ENCODE data around the gene NUBP2.

Gene NUBP2

GRCh38 chr16:1809281-1809801 lies 26.6 kb downstream of the NUBP2 start:
- no peak for DNase-seq (ENCODE audit: low read depth)

- no peak for DNase-seq (ENCODE audit: low read depth)
Observed at GRCh38 chr16:1810106-1810505, 27.3 kb downstream of the NUBP2 start.

DNA sequence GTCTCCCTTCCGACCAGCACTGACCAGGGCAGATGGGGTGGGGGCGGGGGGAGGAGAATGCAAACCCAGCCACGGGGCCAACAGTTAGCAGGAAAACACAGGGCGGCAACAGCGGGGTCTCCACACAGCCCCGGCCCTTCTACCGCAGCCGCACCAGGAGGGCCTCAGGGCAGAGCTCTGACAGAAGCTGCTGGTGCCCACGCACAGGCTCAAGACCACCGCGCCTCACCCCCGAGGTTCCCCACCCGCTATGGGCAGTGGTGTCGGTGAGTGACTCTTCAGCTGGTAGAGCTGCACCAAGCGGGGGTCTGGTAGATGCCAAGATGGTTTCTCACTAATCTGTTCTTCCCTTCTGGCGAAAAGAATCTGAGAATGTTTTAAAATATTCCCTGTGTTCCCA lies 27.8 kb downstream of the NUBP2 start:
- DNase-seq (ENCODE audit: low read depth) = no peak

DNA sequence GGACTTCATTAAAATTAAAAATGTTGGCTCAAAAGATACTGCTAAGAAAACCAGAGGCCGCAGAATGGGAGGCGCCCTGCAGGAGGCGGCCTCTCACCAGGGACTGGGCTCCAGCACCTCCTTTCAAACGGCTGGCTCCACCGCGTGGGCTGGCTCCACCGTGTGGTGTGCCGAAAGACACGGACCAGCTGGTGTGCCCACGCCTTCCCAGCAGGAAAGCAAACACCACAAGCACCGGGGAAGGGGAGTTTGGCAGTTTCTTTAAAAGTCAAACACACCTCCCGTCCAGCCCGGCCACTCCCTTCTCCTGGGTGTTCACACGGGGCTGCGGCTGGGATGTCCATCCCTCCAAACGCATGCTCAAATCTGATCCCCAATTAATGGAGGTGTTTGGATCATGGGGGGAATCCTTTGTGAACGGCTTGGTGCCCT lies 30.0 kb downstream of the NUBP2 start:
- peak; percentile 12 for DNase-seq (ENCODE audit: low read depth)

DNA sequence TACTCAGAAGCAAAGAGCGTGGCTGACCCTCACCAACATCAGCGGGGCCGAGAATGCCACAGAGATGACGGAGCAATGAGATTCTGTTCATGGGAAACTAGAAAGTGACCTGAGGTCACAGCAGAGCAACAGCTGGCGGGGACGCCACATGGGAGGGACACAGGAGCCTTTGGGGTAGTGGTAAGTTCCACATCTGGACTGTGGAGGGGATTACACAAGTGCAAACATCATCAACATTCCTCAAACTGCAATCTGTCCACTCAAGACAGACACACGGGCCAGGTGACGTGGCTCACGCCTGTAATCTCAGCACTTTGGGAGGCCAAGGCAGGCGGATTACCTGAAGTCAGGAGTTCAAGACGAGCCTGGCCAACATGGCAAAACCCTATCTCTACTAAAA lies 32.7 kb downstream of the NUBP2 start:
- no peak for DNase-seq (ENCODE audit: low read depth)

- DNase-seq (ENCODE audit: low read depth) = no peak
Observed at GRCh38 chr16:1816396-1817275, 33.9 kb downstream of the NUBP2 start.

DNA sequence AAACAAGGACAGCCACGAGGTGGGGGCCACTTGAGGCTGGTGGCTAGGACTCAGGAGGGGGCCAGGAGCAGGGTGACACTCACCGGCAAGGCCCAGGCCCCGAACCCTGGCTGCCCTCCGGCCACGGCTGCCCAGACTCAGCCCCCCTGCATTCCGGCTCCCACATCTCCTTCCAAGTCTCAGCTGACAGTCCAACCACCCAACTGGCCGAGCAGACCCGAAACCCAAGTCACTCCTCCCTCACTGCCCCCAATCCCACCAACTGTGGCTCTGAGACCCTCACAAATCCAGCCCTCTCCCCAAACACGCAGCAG lies 34.5 kb downstream of the NUBP2 start:
- no peak for DNase-seq (ENCODE audit: low read depth)

- DNase-seq (ENCODE audit: low read depth) = no peak
Observed at GRCh38 chr16:1817716-1818115, 35.0 kb downstream of the NUBP2 start.

DNA sequence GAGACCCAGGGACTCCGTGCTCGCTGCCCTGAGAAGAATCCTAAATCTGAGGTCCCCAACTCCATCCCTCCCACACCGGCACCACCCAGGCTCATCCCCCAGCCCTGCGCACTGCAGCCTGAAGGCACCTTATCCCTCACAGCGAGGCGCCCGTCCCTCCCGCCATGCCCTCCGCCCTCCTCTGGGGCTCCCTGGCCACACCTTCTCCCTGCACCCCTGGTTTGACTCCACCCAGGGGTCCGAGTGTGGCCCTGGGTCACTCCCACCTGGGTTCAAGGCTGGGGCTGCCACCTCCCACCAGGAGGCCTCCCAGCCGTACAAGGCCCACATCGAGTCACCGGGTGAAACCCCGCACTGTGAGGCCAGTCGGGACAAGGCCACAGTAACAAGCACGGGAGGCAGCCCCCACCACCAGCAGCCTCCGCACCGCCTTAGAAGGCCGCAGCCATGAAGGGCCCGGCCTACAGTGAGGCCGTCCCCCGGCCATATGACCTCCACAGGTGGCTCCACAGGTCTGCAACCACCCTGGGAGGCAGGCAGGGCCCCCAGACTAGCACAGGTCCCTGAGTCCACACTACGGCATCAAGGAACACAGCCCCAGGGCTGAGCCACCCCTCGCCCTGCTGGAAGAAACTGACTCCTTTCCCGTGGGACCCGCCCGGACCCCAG lies 35.6 kb downstream of the NUBP2 start:
- DNase-seq (ENCODE audit: low read depth) = no peak

GRCh38 chr16:1818873-1819525 lies 36.2 kb downstream of the NUBP2 start:
- no peak for DNase-seq (ENCODE audit: low read depth)

DNA sequence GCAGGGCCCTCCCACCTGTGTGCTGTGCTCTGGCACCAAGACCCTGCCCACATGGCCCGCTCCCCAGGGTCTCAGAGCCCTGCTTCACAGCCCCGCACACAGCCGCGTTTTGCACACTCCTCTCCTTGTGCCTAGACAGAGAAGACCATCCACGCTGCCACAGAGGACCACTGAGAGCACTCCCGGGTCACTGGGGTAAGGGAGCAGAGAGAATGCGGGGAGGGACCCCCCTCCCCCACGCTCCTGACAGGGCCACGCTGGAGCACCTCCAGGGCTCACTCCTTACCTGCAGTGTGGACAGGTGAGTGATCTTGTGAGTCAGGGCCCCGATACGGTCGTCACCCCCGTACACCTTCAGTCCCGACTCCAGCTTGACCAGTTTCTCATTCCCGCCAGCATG lies 36.9 kb downstream of the NUBP2 start:
- no peak for DNase-seq (ENCODE audit: low read depth)

GRCh38 chr16:1820096-1820945 lies 37.6 kb downstream of the NUBP2 start:
- DNase-seq (ENCODE audit: low read depth) = no peak

DNA sequence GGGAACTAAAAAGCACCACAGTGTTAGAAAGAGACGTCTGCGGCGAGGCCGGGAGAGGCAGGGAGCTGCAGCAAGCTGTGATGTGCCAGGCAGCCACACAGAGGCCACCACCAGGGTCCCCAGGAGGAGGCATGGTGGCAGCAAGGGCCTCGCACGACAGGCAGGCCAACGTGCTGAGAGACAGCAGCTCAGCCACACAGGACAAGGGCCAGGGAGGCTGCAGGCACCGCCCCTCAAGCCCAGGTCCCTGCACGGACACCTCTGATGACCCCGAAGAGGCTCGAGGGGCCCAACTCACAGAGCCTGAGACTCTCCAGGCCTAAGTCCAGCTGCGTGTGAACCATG lies 38.2 kb downstream of the NUBP2 start:
- DNase-seq (ENCODE audit: low read depth) = no peak

GRCh38 chr16:1821861-1822611 lies 39.3 kb downstream of the NUBP2 start:
- no peak for DNase-seq (ENCODE audit: low read depth)

- no peak for DNase-seq (ENCODE audit: low read depth)
Observed at GRCh38 chr16:1822801-1823200, 40.0 kb downstream of the NUBP2 start.

- no peak for DNase-seq (ENCODE audit: low read depth)
Observed at GRCh38 chr16:1823821-1824220, 41.1 kb downstream of the NUBP2 start.

- no peak for DNase-seq (ENCODE audit: low read depth)
Observed at GRCh38 chr16:1825381-1825863, 42.7 kb downstream of the NUBP2 start.

DNA sequence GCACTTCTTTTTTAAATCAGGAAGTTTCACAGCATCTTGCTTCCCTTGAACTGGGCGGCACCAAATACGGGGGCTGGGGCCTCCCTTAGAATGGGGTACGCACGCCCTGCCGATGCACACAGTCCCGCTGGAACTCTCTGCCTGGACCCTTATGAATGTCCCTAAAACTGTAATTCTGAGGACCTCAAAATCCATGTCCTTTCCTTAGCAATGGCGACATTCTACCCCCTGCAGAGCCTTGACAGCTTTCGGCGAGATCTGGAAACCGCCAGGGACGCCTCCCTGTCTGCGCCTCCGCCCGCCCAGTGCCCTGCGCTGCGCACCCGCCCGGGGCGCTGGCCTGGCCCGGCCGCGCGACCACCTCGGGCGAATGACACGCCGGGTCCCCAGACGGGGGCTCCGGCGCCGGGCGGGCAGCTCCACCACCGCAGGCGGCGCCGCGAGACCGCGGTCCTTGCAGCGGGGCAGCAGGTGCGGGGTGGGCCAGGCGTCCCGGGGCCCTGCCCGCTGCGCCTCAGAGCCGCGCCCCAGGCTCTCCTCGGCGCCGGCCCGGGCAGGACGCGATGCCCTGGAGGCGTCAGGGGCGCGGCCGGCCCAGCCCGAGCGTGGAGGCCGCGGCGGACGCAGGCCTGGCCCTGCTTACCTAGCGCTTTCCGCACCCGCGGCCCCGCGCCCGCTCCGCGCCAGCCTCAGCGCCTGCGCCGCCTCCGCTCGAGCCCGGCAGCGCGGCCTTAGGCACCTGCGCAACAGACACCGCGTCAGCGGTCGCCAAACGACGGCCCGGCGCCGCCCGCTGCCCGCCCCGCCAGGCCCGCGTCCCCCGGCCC lies 43.3 kb downstream of the NUBP2 start:
- no peak for DNase-seq (ENCODE audit: low read depth)

DNA sequence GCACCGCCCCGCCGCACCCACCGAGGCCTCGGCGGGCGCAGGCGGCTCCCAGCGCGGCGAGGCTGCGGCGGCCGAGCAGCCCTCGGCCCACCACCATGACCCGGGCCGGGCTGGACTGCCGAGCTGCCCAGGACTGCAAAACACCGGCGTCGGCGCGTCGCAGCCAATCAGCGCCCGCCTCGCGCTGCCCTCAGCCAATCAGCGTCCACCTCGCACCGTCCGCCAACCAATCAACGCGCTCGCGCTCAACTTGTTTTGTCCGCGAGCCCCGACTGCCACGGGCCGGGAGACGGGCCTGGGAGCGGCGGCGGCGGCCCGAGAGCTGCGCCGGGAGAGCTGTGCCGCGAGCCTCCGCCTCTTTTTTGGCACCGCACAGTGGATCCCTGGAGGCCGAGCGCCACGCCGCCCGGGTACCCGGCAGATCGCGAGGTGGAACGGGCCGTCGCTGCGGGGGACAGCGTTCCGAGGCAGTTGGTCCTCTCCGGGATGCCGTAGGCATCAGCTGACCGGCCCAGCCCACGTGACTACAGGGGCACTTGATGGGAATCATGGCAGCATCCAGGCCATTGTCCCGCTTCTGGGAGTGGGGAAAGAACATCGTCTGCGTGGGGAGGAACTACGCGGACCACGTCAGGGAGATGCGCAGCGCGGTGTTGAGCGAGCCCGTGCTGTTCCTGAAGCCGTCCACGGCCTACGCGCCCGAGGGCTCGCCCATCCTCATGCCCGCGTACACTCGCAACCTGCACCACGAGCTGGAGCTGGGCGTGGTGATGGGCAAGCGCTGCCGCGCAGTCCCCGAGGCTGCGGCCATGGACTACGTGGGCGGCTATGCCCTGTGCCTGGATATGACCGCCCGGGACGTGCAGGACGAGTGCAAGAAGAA lies 44.2 kb downstream of the NUBP2 start, which contains the start of the genes FAHD1 and HAGH:
TSS of gene FAHD1 (plus strand) at position 516 of the 883 bp plus-strand sequence. CDS start at position 549, 33 bp downstream.
TSS of gene HAGH (minus strand) at position 135 of the 883 bp plus-strand sequence. CDS start at position 97, 38 bp downstream.
- peak; percentile 81 for DNase-seq (ENCODE audit: low read depth)
